B cell (primary cell): Measurements from ENCODE around the gene KIF7.

Source experiments
- CTCF ChIP-seq: fragments of 200-600 bp; IDR thresholded peaks from one replicate; pipeline ENCODE4 v1.8.0; 2022; ENCODE audit warnings: antibody characterized with exemption, mild to moderate bottlenecking
- EZH2 ChIP-seq: IDR thresholded peaks from 2 replicates; pipeline ENCODE4 v1.6.1; 2012; ENCODE audit warnings: borderline replicate concordance, low read depth, mild to moderate bottlenecking, moderate library complexity, low read length; ENCODE audit not compliant: insufficient read depth, poor library complexity, severe bottlenecking

GRCh38 chr15:89625716-89626115 lies 29.6 kb downstream of the KIF7 start:
- TF ChIP-seq CTCF (no peak), EZH2 (no peak)
